ENCODE results near the gene CEMP1. TPM values are rescaled to one million over a fixed set of nuclear protein-coding genes. Genes with fewer than 3 reads are reported as not detected.
A peak's percentile ranks its signal among the peaks of the same experiment; 100 is the strongest.

Gene CEMP1
- total RNA-seq, 1 experiment from 2014 or later, result not detected

- DNase-seq (ENCODE audit: low read depth in 1 of 2, low spot score in 2 of 2), result peak in 1 of 2 experiments; percentile 61
- H3K4me1 ChIP-seq (replicated peaks), result peaks cover 26% of the 10 kb centered on the region
These were observed 19.9 kb downstream of the CEMP1 start for GRCh38 chr16:2511128-2511800.

GRCh38 chr16:2508722-2509400 is 22.3 kb downstream of the CEMP1 start:
- Histone ChIP-seq H3K4me1 (replicated peaks) (peaks cover 13% of the 10 kb centered on the region), H3K27me3 (replicated peaks) (no peaks in the 10 kb centered on the region), H3K9me3 (replicated peaks) (no peaks in the 10 kb centered on the region; the same call in 1 of the 2 replicates), H3K4me3 (no peak overlapping the region), H3K36me3 (peaks cover 3% of the 10 kb centered on the region), H3K27ac (no peak overlapping the region)
- DNase-seq (ENCODE audit: low read depth in 1 of 2, low spot score in 2 of 2), result no peak

More at GRCh38 chr16:2511128-2511800, 19.9 kb downstream of the CEMP1 start:
- H3K9me3 ChIP-seq (replicated peaks), result no peaks in the 10 kb centered on the region; the same call in 1 of the 2 replicates
- H3K27me3 ChIP-seq (replicated peaks), result no peaks in the 10 kb centered on the region
- H3K4me3 ChIP-seq, result no peak overlapping the region
- no peak overlapping the region for H3K27ac ChIP-seq
- H3K36me3 ChIP-seq, result peaks cover 17% of the 10 kb centered on the region

GRCh38 chr16:2507665-2508064 is 23.5 kb downstream of the CEMP1 start:
- H3K27ac ChIP-seq, result no peak overlapping the region
- no peak overlapping the region for H3K4me3 ChIP-seq
- DNase-seq (ENCODE audit: low read depth in 1 of 2, low spot score in 2 of 2), result no peak
- H3K4me1 ChIP-seq (replicated peaks), result peaks cover 7% of the 10 kb centered on the region
- H3K27me3 ChIP-seq (replicated peaks), result no peaks in the 10 kb centered on the region
- H3K36me3 ChIP-seq, result no peaks in the 10 kb centered on the region
- H3K9me3 ChIP-seq (replicated peaks), result no peaks in the 10 kb centered on the region

GRCh38 chr16:2507052-2507659 is 24.1 kb downstream of the CEMP1 start:
- no peaks in the 10 kb centered on the region for H3K9me3 ChIP-seq (replicated peaks)
- no peaks in the 10 kb centered on the region for H3K36me3 ChIP-seq
- peaks cover 7% of the 10 kb centered on the region for H3K4me1 ChIP-seq (replicated peaks)
- DNase-seq (ENCODE audit: low read depth in 1 of 2, low spot score in 2 of 2), result no peak
- H3K27ac ChIP-seq, result no peak overlapping the region
- H3K4me3 ChIP-seq, result no peak overlapping the region
- no peaks in the 10 kb centered on the region for H3K27me3 ChIP-seq (replicated peaks)

GRCh38 chr16:2505695-2506094 is 25.5 kb downstream of the CEMP1 start:
- H3K36me3 ChIP-seq, result peaks cover 4% of the 10 kb centered on the region; the same call in 1 of the 2 replicates
- no peak overlapping the region for H3K27ac ChIP-seq
- H3K9me3 ChIP-seq (replicated peaks), result peaks cover 3% of the 10 kb centered on the region; the same call in 1 of the 2 replicates
- no peak for DNase-seq (ENCODE audit: low read depth in 1 of 2, low spot score in 2 of 2)
- peaks cover 7% of the 10 kb centered on the region for H3K4me1 ChIP-seq (replicated peaks)
- H3K4me3 ChIP-seq, result no peak overlapping the region
- H3K27me3 ChIP-seq (replicated peaks), result no peaks in the 10 kb centered on the region; the same call in 1 of the 2 replicates

GRCh38 chr16:2501946-2502895 is 29.0 kb downstream of the CEMP1 start:
- DNase-seq (ENCODE audit: low read depth in 1 of 2, low spot score in 2 of 2), result no peak
- Histone ChIP-seq H3K4me3 (no peak overlapping the region), H3K9me3 (replicated peaks) (peaks cover 3% of the 10 kb centered on the region; the same call in 1 of the 2 replicates), H3K27ac (no peak overlapping the region), H3K4me1 (replicated peaks) (peaks cover 13% of the 10 kb centered on the region), H3K27me3 (replicated peaks) (no peaks in the 10 kb centered on the region; the same call in 1 of the 2 replicates), H3K36me3 (peaks cover 21% of the 10 kb centered on the region)

- Histone ChIP-seq H3K9me3 (replicated peaks) (peaks cover 3% of the 10 kb centered on the region; the same call in 1 of the 2 replicates), H3K27me3 (replicated peaks) (no peaks in the 10 kb centered on the region; the same call in 1 of the 2 replicates), H3K4me3 (no peak overlapping the region), H3K4me1 (replicated peaks) (peaks cover 17% of the 10 kb centered on the region), H3K36me3 (peaks cover 32% of the 10 kb centered on the region), H3K27ac (no peak overlapping the region)
- peak; percentile 61 to 80 for DNase-seq (ENCODE audit: low read depth in 1 of 2, low spot score in 2 of 2)
These were observed 30.1 kb downstream of the CEMP1 start for GRCh38 chr16:2500918-2501750.

- Histone ChIP-seq H3K4me3 (no peak overlapping the region), H3K27ac (no peak overlapping the region), H3K36me3 (peaks cover 33% of the 10 kb centered on the region), H3K27me3 (replicated peaks) (no peaks in the 10 kb centered on the region; the same call in 1 of the 2 replicates), H3K9me3 (replicated peaks) (peaks cover 3% of the 10 kb centered on the region; the same call in 1 of the 2 replicates), H3K4me1 (replicated peaks) (peaks cover 17% of the 10 kb centered on the region)
- no peak for DNase-seq (ENCODE audit: low read depth in 1 of 2, low spot score in 2 of 2)
These were observed 30.7 kb downstream of the CEMP1 start for GRCh38 chr16:2500430-2500917.

- peaks cover 33% of the 10 kb centered on the region for H3K36me3 ChIP-seq
These were observed 31.2 kb downstream of the CEMP1 start for GRCh38 chr16:2499890-2500429.

GRCh38 chr16:2499454-2499853 is 31.8 kb downstream of the CEMP1 start:
- no peak overlapping the region for H3K27ac ChIP-seq
- H3K4me3 ChIP-seq, result no peak overlapping the region
- H3K27me3 ChIP-seq (replicated peaks), result no peaks in the 10 kb centered on the region; the same call in 1 of the 2 replicates
- H3K9me3 ChIP-seq (replicated peaks), result peaks cover 3% of the 10 kb centered on the region; the same call in 1 of the 2 replicates
- DNase-seq (ENCODE audit: low read depth in 1 of 2, low spot score in 2 of 2), result no peak
- H3K36me3 ChIP-seq, result peaks cover 33% of the 10 kb centered on the region
- H3K4me1 ChIP-seq (replicated peaks), result peaks cover 17% of the 10 kb centered on the region

More at GRCh38 chr16:2499890-2500429, 31.2 kb downstream of the CEMP1 start:
- Histone ChIP-seq H3K27ac (no peak overlapping the region), H3K27me3 (replicated peaks) (no peaks in the 10 kb centered on the region; the same call in 1 of the 2 replicates), H3K9me3 (replicated peaks) (peaks cover 3% of the 10 kb centered on the region; the same call in 1 of the 2 replicates), H3K4me1 (replicated peaks) (peaks cover 17% of the 10 kb centered on the region), H3K4me3 (no peak overlapping the region)
- DNase-seq (ENCODE audit: low read depth in 1 of 2, low spot score in 2 of 2), result no peak

- Histone ChIP-seq H3K27me3 (replicated peaks) (no peaks in the 10 kb centered on the region; the same call in 1 of the 2 replicates), H3K4me3 (no peak overlapping the region), H3K27ac (no peak overlapping the region), H3K36me3 (peaks cover 33% of the 10 kb centered on the region), H3K4me1 (replicated peaks) (peaks cover 17% of the 10 kb centered on the region), H3K9me3 (replicated peaks) (peaks cover 3% of the 10 kb centered on the region; the same call in 1 of the 2 replicates)
- DNase-seq (ENCODE audit: low read depth in 1 of 2, low spot score in 2 of 2), result no peak
These were observed 32.5 kb downstream of the CEMP1 start for GRCh38 chr16:2498531-2499253.

All from SJSA1 (cell line).